Thyroid gland (tissue), 4 donors: Measurements from ENCODE around the gene NPBWR2.
"Not testable (repeated sequence)": the region's sequence is repeated elsewhere in the genome, so short reads cannot be mapped to it uniquely, and the experiment has no call there.

Experiments used
- POLR2A ChIP-seq, 2 donors: fragments of 450-650 bp; IDR thresholded peaks; one replicate each; pipeline ENCODE4 v1.6.1; 2017; ENCODE audit warnings: antibody characterized with exemption in 2 of 2, mild to moderate bottlenecking in 2 of 2, moderate library complexity in 1 of 2
- TF ChIP-seq, protein P1 (sequence below), 6 experiments: fragments of 200-600 bp in 3 of 6; fragments of 450-650 bp in 3 of 6; sonication (generic) in 3 of 6; IDR thresholded peaks; one replicate each; pipeline ENCODE4 v1.5.1; 2016 to 2019; ENCODE audit warnings: antibody characterized with exemption in 6 of 6, mild to moderate bottlenecking in 2 of 6, inconsistent platforms in 1 of 6, moderate library complexity in 1 of 6

- TF ChIP-seq, protein P1, sequence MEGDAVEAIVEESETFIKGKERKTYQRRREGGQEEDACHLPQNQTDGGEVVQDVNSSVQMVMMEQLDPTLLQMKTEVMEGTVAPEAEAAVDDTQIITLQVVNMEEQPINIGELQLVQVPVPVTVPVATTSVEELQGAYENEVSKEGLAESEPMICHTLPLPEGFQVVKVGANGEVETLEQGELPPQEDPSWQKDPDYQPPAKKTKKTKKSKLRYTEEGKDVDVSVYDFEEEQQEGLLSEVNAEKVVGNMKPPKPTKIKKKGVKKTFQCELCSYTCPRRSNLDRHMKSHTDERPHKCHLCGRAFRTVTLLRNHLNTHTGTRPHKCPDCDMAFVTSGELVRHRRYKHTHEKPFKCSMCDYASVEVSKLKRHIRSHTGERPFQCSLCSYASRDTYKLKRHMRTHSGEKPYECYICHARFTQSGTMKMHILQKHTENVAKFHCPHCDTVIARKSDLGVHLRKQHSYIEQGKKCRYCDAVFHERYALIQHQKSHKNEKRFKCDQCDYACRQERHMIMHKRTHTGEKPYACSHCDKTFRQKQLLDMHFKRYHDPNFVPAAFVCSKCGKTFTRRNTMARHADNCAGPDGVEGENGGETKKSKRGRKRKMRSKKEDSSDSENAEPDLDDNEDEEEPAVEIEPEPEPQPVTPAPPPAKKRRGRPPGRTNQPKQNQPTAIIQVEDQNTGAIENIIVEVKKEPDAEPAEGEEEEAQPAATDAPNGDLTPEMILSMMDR (IDR thresholded peaks at IDR 0.05), result not testable (repeated sequence)
- not testable (repeated sequence) for TF ChIP-seq POLR2A (IDR thresholded peaks at IDR 0.05)
Measured at GRCh38 chr20:64087226-64087825, 20.0 kb downstream of the NPBWR2 start.
